Activated CD8-positive, alpha-beta T cell treated with anti-CD3 and anti-CD28 coated beads for 36 hours (primary cell): ENCODE results near the gene GIMAP8. TPM values are rescaled to one million over a fixed set of nuclear protein-coding genes. Genes with fewer than 3 reads are reported as not detected.

Source experiments
- ATAC-seq: fragments of 200-7000 bp; cut with Tn5 transposase; one replicate; pipeline ENCODE4 v1.10.0; 2021; ENCODE audit warnings: mild to moderate bottlenecking, moderate library complexity
- CTCF ChIA-PET: fragments of 350-600 bp; sonication (Branson Sonifier 250); formaldehyde crosslinking; loops from one replicate; lab custom pipeline; 2021; ENCODE audit warnings: antibody characterized with exemption; lab: Charles Lee
- POLR2A ChIA-PET: fragments of 350-600 bp; sonication (Branson Sonifier 250); formaldehyde crosslinking; loops from one replicate; lab custom pipeline; 2021; ENCODE audit warnings: antibody characterized with exemption; lab: Charles Lee
- DNase-seq: peaks from one replicate; pipeline ENCODE4 v3.0.0-alpha.2; 2020
- H3K27ac Mint-ChIP-seq: one replicate; pipeline ENCODE4 v1.8.0; 2021; ENCODE audit warnings: mild to moderate bottlenecking, mixed read lengths
- H3K27me3 Mint-ChIP-seq: one replicate; pipeline ENCODE4 v1.8.0; 2021; ENCODE audit warnings: mixed read lengths
- H3K36me3 Mint-ChIP-seq: one replicate; pipeline ENCODE4 v1.8.0; 2021; ENCODE audit warnings: low read depth, mixed read lengths
- H3K4me1 Mint-ChIP-seq: one replicate; pipeline ENCODE4 v1.8.0; 2021; ENCODE audit warnings: low read depth, mixed read lengths
- H3K4me3 Mint-ChIP-seq: one replicate; pipeline ENCODE4 v1.8.0; 2021; ENCODE audit warnings: mild to moderate bottlenecking, moderate library complexity, mixed read lengths
- H3K9me3 Mint-ChIP-seq: one replicate; pipeline ENCODE4 v1.8.0; 2021; ENCODE audit warnings: mixed read lengths
- CTCF ChIP-seq: fragments of 200-600 bp; IDR thresholded peaks from one replicate; pipeline ENCODE4 v1.8.0; 2022; ENCODE audit warnings: antibody characterized with exemption, mild to moderate bottlenecking
- intact Hi-C: fragments of 100-400 bp; cut with micrococcal nuclease; formaldehyde crosslinking; loops from one replicate; pipeline ENCODE4 v1.10.0; 2022
- total RNA-seq, 2 experiments: library from RNA; stranded (reverse); gene quantifications; one replicate each; pipeline ENCODE4 v1.2.3, GENCODE V29; 2021

Gene GIMAP8
- total RNA-seq, 2 experiments from 2014 or later: 8.6 to 8.7 TPM

DNA sequence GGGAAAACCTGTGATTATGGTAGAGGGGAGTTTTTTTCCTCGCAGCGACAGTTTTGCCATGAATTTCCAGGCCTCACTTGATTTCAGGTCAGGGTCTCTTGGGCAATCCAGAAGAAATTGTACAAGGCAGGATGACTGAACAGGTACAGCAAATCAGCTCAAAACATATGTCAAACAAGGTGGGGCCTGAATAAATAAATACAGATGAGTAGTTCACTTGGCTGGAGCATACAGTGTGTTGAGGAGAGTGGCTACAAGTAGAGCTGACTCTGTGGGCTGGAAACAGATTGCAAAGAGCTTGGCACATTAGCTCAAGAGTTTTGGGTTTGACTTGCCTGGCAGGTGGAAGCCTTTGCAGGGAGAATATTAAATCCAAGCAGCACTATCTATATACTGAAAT is 15.0 kb downstream of the GIMAP8 start:
- intact Hi-C loops: no loop called here
- no peak for TF ChIP-seq CTCF
- H3K27me3 Mint-ChIP-seq: no peaks in the 10 kb centered on the region
- POLR2A ChIA-PET: interaction anchor here (0.8 to 2.1 kb wide), 5 partner anchors 9 to 265 kb away, joined by 3 to 10 read pairs (median 4); no protein-coding TSS in a partner anchor
- H3K36me3 Mint-ChIP-seq: peaks cover 55% of the 10 kb centered on the region
- no peak overlapping the region for H3K4me3 Mint-ChIP-seq
- peak overlapping the region; percentile 64 for H3K27ac Mint-ChIP-seq
- peaks cover 67% of the 10 kb centered on the region for H3K4me1 Mint-ChIP-seq
- CTCF ChIA-PET: interaction anchor here (0.7 to 1.4 kb wide), 4 partner anchors 14 to 50 kb away, joined by 3 to 4 read pairs (median 3); partner anchors contain the start of gene GIMAP7
- DNase-seq: no peak
- H3K9me3 Mint-ChIP-seq: peaks cover 25% of the 10 kb centered on the region
- ATAC-seq: no peak

DNA sequence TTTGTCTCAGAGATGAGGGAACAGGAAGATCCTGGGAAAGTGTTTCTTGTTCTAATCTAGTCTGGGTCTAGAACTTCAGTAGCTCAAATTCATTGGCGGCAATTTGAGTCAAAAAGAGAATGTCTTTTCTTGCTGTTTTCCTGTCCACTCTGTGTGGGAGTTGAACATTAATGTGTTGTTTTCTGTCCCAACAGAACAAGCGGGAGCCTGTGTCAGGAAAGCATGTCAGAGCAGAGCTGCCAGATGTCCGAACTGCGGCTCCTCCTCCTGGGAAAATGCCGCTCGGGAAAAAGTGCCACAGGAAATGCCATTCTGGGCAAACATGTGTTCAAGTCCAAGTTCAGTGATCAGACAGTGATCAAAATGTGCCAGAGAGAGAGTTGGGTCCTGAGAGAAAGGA is 16.0 kb downstream of the GIMAP8 start:
- intact Hi-C loops: no loop called here
- H3K9me3 Mint-ChIP-seq: peaks cover 19% of the 10 kb centered on the region
- peaks cover 52% of the 10 kb centered on the region for H3K36me3 Mint-ChIP-seq
- TF ChIP-seq CTCF: no peak
- DNase-seq (no peak), ATAC-seq (no peak)
- ChIA-PET POLR2A (interaction anchor here (0.7 to 2.1 kb wide), 3 partner anchors 10 to 15 kb away, joined by 3 to 10 read pairs (median 3); no protein-coding TSS in a partner anchor), CTCF (interaction anchor here (1.2 to 1.5 kb wide), 4 partner anchors 9 to 275 kb away, joined by 3 to 6 read pairs (median 3); no protein-coding TSS in a partner anchor)
- no peak overlapping the region for H3K4me3 Mint-ChIP-seq
- no peaks in the 10 kb centered on the region for H3K27me3 Mint-ChIP-seq
- no peak overlapping the region for H3K27ac Mint-ChIP-seq
- H3K4me1 Mint-ChIP-seq: peaks cover 68% of the 10 kb centered on the region

- H3K36me3 Mint-ChIP-seq: peaks cover 45% of the 10 kb centered on the region
- H3K9me3 Mint-ChIP-seq: peaks cover 4% of the 10 kb centered on the region
- TF ChIP-seq CTCF: no peak
- H3K27me3 Mint-ChIP-seq: no peaks in the 10 kb centered on the region
- DNase-seq: peak; percentile 38
- ATAC-seq: peak; percentile 84
- ChIA-PET CTCF (interaction anchor here (1.5 to 1.7 kb wide), 2 partner anchors 17 to 43 kb away, joined by 3 to 4 read pairs; partner anchors contain the start of gene GIMAP8), POLR2A (interaction anchor here (0.6 to 1.1 kb wide), 3 partner anchors 8 to 46 kb away, joined by 3 to 5 read pairs (median 3); partner anchors contain the start of gene GIMAP7)
- peak overlapping the region; percentile 63 for H3K27ac Mint-ChIP-seq
- intact Hi-C loops: no loop called here
- H3K4me1 Mint-ChIP-seq: peaks cover 67% of the 10 kb centered on the region
- H3K4me3 Mint-ChIP-seq: no peak overlapping the region
Observed at GRCh38 chr7:150468241-150468640, 17.8 kb downstream of the GIMAP8 start.

GRCh38 chr7:150471886-150472285 is 21.5 kb downstream of the GIMAP8 start:
- no peak for DNase-seq
- Mint-ChIP-seq H3K36me3 (peaks cover 65% of the 10 kb centered on the region), H3K4me3 (no peak overlapping the region), H3K27me3 (no peaks in the 10 kb centered on the region), H3K4me1 (peaks cover 63% of the 10 kb centered on the region), H3K27ac (peak overlapping the region; percentile 6), H3K9me3 (peaks cover 6% of the 10 kb centered on the region)
- CTCF ChIA-PET: interaction anchor here (1.2 to 1.9 kb wide), 3 partner anchors 10 to 23 kb away, joined by 3 to 9 read pairs (median 5); no protein-coding TSS in a partner anchor
- POLR2A ChIA-PET: interaction anchor here (0.9 to 1.9 kb wide), 5 partner anchors 9 to 48 kb away, joined by 3 to 5 read pairs (median 4); no protein-coding TSS in a partner anchor
- no peak for TF ChIP-seq CTCF
- intact Hi-C loops: no loop called here
- no peak for ATAC-seq

- CTCF ChIA-PET: interaction anchor here (1.1 to 1.2 kb wide), 2 partner anchors 25 to 88 kb away, joined by 3 to 5 read pairs; no protein-coding TSS in a partner anchor
- peaks cover 6% of the 10 kb centered on the region for H3K9me3 Mint-ChIP-seq
- peaks cover 64% of the 10 kb centered on the region for H3K4me1 Mint-ChIP-seq
- intact Hi-C loops: no loop called here
- H3K27ac Mint-ChIP-seq: peak overlapping the region; percentile 60
- H3K27me3 Mint-ChIP-seq: no peaks in the 10 kb centered on the region
- no peak for TF ChIP-seq CTCF
- ATAC-seq (no peak), DNase-seq (no peak)
- no peak overlapping the region for H3K4me3 Mint-ChIP-seq
- POLR2A ChIA-PET: interaction anchor here (0.7 to 1.2 kb wide), 3 partner anchors 13 to 270 kb away, joined by 3 to 5 read pairs (median 3); no protein-coding TSS in a partner anchor
- H3K36me3 Mint-ChIP-seq: peaks cover 73% of the 10 kb centered on the region
Observed at GRCh38 chr7:150473902-150474301, 23.5 kb downstream of the GIMAP8 start.
